OCI-LY1 (cell line): ENCODE measurements around the gene CCNG2.
A peak's percentile ranks its signal among the peaks of the same experiment; 100 is the strongest.

Experiments
- H2AFZ ChIP-seq: fragments of 200-600 bp; sonication (generic), shearing (Covaris generic); 2 replicates; pipeline ENCODE4 v1.6.0; 2014; ENCODE audit warnings: antibody characterized with exemption, mild to moderate bottlenecking, low read length
- H3F3A ChIP-seq: fragments of 200-600 bp; sonication (generic), shearing (Covaris generic); 2 replicates; pipeline ENCODE4 v1.6.0; 2014; ENCODE audit warnings: mild to moderate bottlenecking, antibody characterized with exemption, low read length, moderate library complexity; ENCODE audit not compliant: insufficient read depth
- H3K27ac ChIP-seq: fragments of 200-600 bp; sonication (generic); 2 replicates; pipeline ENCODE4 v1.5.1; 2014; ENCODE audit warnings: low read length, mixed run types, mild to moderate bottlenecking, low read depth; ENCODE audit not compliant: poor library complexity, severe bottlenecking
- H3K27me3 ChIP-seq: fragments of 200-600 bp; sonication (generic); 2 replicates; pipeline ENCODE4 v1.6.0; 2014; ENCODE audit warnings: antibody characterized with exemption, mild to moderate bottlenecking, low read length, moderate library complexity; ENCODE audit not compliant: insufficient read depth
- H3K36me3 ChIP-seq: fragments of 200-600 bp; sonication (generic); 2 replicates; pipeline ENCODE4 v1.6.1; 2014; ENCODE audit warnings: mild to moderate bottlenecking, antibody characterized with exemption, low read length, moderate library complexity, mixed read lengths; ENCODE audit not compliant: insufficient read depth
- H3K4me1 ChIP-seq: fragments of 200-600 bp; sonication (generic); 2 replicates; pipeline ENCODE4 v1.5.1; 2014; ENCODE audit warnings: mild to moderate bottlenecking, low read length, moderate library complexity; ENCODE audit not compliant: insufficient read depth, severe bottlenecking
- H3K4me2 ChIP-seq: fragments of 200-600 bp; sonication (generic), shearing (Covaris generic); 2 replicates; pipeline ENCODE4 v1.6.1; 2014; ENCODE audit warnings: low read length
- H3K4me3 ChIP-seq: fragments of 200-600 bp; sonication (generic); 2 replicates; pipeline ENCODE4 v1.5.1; 2014; ENCODE audit warnings: low read length, low read depth, mild to moderate bottlenecking, mixed read lengths; ENCODE audit not compliant: poor library complexity, severe bottlenecking
- H3K79me2 ChIP-seq: fragments of 200-600 bp; shearing (Covaris generic); 2 replicates; pipeline ENCODE4 v1.6.1; 2016; ENCODE audit warnings: mixed run types, low read length, mixed read lengths; ENCODE audit not compliant: insufficient read depth
- H3K9ac ChIP-seq: fragments of 200-600 bp; sonication (generic), shearing (Covaris generic); 2 replicates; pipeline ENCODE4 v1.6.1; 2014; ENCODE audit warnings: mild to moderate bottlenecking, low read length, mixed read lengths
- H3K9me2 ChIP-seq: fragments of 200-600 bp; sonication (generic), shearing (Covaris generic); 2 replicates; pipeline ENCODE4 v1.6.1; 2014; ENCODE audit warnings: low read depth, mild to moderate bottlenecking, low read length, mixed read lengths
- H3K9me3 ChIP-seq: fragments of 200-600 bp; shearing (Covaris generic); 2 replicates; pipeline ENCODE4 v1.6.1; 2014; ENCODE audit warnings: low read length, mixed read lengths
- H4K20me1 ChIP-seq: fragments of 200-600 bp; sonication (generic), shearing (Covaris generic); 2 replicates; pipeline ENCODE4 v1.6.0; 2016; ENCODE audit warnings: mild to moderate bottlenecking, low read length; ENCODE audit not compliant: insufficient read depth
- CTCF ChIP-seq: fragments of 200-600 bp; sonication (generic), shearing (Covaris generic); IDR thresholded peaks from 2 replicates; pipeline ENCODE4 v1.5.1; 2017; ENCODE audit warnings: mild to moderate bottlenecking, antibody characterized with exemption, low read length, moderate library complexity, mixed read lengths
- EZH2 ChIP-seq: fragments of 200-600 bp; sonication (generic), shearing (Covaris generic); IDR thresholded peaks from 2 replicates; pipeline ENCODE4 v1.8.0; 2017; ENCODE audit warnings: borderline replicate concordance, mixed run types, mild to moderate bottlenecking, antibody characterized with exemption, low read length, moderate library complexity, mixed read lengths

The CCNG2 gene

DNA sequence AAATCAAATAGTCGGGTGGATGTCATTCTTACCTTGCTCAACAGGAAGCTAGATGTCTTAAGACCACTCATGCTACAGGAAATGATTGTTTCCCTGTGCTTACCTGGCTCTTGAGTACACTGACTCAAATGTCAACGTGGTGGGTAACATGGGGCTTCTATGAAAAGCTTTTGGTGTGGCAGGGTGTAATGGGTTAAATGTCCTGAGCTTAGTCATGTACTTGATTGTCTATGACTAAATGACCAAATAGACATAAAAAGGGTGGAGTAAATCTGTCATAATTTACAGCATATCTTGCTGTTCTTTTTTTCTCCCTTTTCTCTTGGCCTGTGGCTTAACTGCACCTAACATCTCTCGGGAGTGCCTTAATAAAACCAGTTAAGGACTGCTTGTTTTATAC is 44.9 kb downstream of the CCNG2 start:
- H3K4me1 ChIP-seq: peaks cover 2% of the 10 kb centered on the region
- H2AFZ ChIP-seq: no peak overlapping the region
- TF ChIP-seq EZH2 (no peak), CTCF (no peak)
- no peak overlapping the region for H3K4me3 ChIP-seq
- H3F3A ChIP-seq: no peaks in the 10 kb centered on the region
- H3K9ac ChIP-seq: no peak overlapping the region
- H3K9me2 ChIP-seq: no peaks in the 10 kb centered on the region
- no peak overlapping the region for H3K27ac ChIP-seq
- H3K79me2 ChIP-seq: no peaks in the 10 kb centered on the region
- no peaks in the 10 kb centered on the region for H3K36me3 ChIP-seq
- no peaks in the 10 kb centered on the region for H3K9me3 ChIP-seq
- H3K27me3 ChIP-seq: no peaks in the 10 kb centered on the region
- no peaks in the 10 kb centered on the region for H4K20me1 ChIP-seq
- no peak overlapping the region for H3K4me2 ChIP-seq

DNA sequence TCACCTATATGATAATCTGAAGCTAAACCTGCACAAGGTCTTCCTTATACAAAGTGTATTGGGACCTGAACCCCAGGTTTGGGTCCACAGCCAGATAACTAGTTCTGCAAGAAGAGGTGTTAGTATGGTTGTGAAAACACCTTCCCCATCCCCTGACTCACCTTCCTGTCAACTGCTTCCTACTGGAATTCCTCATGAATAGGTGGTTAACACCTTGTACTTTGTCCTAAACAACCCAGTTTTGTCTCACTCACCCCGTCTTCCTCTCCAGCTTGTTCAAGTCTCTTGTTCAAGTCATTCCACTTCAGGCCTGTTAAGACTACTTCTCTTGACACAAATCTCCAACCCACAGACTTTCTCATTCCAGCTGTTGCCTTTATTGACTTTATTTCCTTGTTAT is 45.5 kb downstream of the CCNG2 start:
- no peak for TF ChIP-seq EZH2
- no peak for TF ChIP-seq CTCF
- Histone ChIP-seq H2AFZ (no peak overlapping the region), H3K4me2 (no peak overlapping the region), H3K79me2 (no peaks in the 10 kb centered on the region), H3F3A (no peaks in the 10 kb centered on the region), H3K4me1 (no peaks in the 10 kb centered on the region), H4K20me1 (no peaks in the 10 kb centered on the region), H3K4me3 (no peak overlapping the region), H3K9me3 (no peaks in the 10 kb centered on the region), H3K36me3 (no peaks in the 10 kb centered on the region), H3K9me2 (no peaks in the 10 kb centered on the region), H3K27ac (no peak overlapping the region), H3K27me3 (no peaks in the 10 kb centered on the region), H3K9ac (no peak overlapping the region)

- H3K4me1 ChIP-seq: no peaks in the 10 kb centered on the region
- H3K9me2 ChIP-seq: no peaks in the 10 kb centered on the region
- TF ChIP-seq EZH2 (no peak), CTCF (peak; percentile 73)
- no peaks in the 10 kb centered on the region for H3K79me2 ChIP-seq
- H3K4me2 ChIP-seq: no peak overlapping the region
- H3K9me3 ChIP-seq: no peaks in the 10 kb centered on the region
- H2AFZ ChIP-seq: no peak overlapping the region
- no peaks in the 10 kb centered on the region for H4K20me1 ChIP-seq
- no peak overlapping the region for H3K4me3 ChIP-seq
- H3K27me3 ChIP-seq: no peaks in the 10 kb centered on the region
- H3F3A ChIP-seq: no peaks in the 10 kb centered on the region
- no peak overlapping the region for H3K27ac ChIP-seq
- no peaks in the 10 kb centered on the region for H3K36me3 ChIP-seq
- H3K9ac ChIP-seq: no peak overlapping the region
These were observed 46.6 kb downstream of the CCNG2 start for GRCh38 chr4:77203380-77204197.
